C4-2B (cell line): Measurements from ENCODE around the gene GIMAP8.

ENCODE experiments used
- ZFX ChIP-seq: fragments of 450-650 bp; IDR thresholded peaks from 2 replicates; pipeline ENCODE4 v1.6.1; 2017
- TF ChIP-seq, protein P1 (sequence below): fragments of 450-650 bp; conservative IDR thresholded peaks from 2 replicates; pipeline ENCODE4 v1.5.1; 2017; ENCODE audit warnings: mild to moderate bottlenecking

GRCh38 chr7:150458235-150458634, 7.8 kb downstream of the GIMAP8 start:
- no peak for TF ChIP-seq ZFX
- TF ChIP-seq, protein P1, sequence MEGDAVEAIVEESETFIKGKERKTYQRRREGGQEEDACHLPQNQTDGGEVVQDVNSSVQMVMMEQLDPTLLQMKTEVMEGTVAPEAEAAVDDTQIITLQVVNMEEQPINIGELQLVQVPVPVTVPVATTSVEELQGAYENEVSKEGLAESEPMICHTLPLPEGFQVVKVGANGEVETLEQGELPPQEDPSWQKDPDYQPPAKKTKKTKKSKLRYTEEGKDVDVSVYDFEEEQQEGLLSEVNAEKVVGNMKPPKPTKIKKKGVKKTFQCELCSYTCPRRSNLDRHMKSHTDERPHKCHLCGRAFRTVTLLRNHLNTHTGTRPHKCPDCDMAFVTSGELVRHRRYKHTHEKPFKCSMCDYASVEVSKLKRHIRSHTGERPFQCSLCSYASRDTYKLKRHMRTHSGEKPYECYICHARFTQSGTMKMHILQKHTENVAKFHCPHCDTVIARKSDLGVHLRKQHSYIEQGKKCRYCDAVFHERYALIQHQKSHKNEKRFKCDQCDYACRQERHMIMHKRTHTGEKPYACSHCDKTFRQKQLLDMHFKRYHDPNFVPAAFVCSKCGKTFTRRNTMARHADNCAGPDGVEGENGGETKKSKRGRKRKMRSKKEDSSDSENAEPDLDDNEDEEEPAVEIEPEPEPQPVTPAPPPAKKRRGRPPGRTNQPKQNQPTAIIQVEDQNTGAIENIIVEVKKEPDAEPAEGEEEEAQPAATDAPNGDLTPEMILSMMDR: no peak
